ENCODE data around the gene ATP6V0B.

The ATP6V0B gene

DNA sequence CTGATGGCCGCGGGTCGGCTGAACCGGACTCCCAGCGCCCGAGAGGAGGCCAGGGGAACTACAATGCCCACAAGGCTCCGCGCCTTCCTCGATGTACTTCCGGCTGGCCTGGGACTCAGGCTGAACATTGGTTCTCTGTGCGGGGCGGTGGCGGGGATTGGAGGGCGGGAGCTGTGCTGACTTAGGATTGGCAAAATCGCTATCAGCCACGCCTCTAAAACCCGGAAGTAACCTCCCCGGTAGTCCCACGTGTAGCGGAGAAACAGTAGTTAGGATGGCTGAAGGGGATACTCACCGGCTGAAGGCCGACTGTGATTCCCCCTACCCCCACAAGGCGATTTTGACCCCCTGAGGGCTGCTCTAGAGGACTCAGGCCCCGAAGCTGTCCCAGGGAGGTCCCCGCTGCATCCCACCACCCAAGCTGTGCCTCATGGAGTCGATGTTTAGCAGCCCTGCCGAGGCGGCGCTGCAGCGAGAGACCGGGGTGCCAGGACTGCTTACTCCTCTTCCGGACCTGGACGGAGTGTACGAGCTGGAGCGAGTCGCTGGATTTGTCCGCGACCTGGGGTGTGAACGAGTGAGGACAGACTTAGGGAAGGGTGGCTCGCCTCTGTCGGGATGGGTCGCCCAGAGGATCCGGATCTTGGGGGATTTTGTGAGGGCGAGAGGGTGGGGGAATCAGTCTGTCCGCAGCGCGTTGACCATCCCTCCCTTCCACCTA, 4.9 kb upstream of the ATP6V0B start, which contains the start of gene DPH2:
DPH2 (plus strand) TSS at position 265 of the 721 bp plus-strand sequence; CDS start at position 431, 166 bp downstream.
- FAIRE-seq: peak; percentile 85

DNA sequence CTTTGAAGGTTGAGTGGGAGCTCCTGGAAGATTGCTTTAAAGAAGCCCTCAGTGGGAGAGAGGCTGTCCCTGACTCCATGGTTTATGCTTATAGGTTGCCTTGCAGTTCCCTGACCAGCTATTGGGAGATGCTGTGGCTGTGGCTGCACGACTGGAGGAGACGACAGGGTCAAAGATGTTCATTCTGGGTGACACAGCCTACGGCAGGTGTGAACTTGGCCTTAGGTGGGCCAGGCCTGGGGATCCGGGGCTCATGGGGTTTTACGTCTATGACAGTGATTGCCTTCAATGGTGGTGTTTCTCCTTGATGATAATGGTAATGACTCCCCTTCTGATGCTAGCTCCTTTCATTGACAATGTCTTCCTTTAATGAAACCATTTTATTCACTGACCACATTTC, 4.3 kb upstream of the ATP6V0B start:
- FAIRE-seq: no peak

DNA sequence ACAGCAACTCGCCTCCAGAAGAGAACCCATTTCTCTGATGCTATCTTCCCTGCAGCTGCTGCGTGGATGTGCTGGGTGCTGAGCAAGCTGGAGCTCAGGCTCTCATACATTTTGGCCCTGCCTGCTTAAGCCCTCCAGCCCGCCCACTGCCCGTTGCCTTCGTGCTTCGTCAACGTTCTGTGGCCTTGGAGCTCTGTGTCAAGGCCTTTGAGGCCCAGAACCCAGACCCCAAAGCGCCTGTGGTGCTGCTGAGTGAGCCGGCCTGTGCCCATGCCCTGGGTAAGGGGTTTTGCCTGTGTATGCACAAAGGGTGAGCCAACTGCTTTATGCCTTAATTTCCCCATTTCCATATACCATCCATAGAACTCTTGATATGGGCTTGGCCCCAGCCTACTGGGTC, 3.8 kb upstream of the ATP6V0B start:
- FAIRE-seq: no peak

DNA sequence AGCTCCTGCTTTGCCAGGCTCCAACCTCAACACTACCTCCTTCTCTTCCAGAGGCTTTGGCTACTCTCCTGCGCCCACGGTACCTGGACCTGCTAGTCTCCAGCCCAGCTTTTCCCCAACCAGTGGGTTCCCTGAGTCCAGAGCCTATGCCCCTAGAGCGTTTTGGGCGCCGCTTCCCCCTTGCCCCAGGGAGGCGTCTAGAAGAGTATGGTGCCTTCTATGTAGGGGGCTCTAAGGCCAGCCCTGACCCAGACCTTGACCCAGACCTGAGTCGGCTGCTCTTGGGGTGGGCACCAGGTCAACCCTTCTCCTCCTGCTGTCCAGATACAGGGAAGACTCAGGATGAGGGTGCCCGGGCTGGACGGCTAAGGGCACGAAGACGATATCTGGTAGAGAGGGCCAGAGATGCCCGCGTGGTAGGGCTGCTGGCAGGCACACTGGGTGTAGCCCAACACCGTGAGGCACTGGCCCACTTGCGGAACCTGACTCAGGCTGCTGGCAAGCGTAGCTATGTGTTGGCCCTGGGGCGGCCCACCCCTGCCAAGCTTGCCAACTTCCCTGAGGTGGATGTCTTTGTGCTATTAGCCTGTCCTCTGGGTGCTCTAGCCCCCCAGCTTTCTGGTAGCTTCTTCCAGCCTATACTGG, 3.3 kb upstream of the ATP6V0B start:
- FAIRE-seq: no peak

DNA sequence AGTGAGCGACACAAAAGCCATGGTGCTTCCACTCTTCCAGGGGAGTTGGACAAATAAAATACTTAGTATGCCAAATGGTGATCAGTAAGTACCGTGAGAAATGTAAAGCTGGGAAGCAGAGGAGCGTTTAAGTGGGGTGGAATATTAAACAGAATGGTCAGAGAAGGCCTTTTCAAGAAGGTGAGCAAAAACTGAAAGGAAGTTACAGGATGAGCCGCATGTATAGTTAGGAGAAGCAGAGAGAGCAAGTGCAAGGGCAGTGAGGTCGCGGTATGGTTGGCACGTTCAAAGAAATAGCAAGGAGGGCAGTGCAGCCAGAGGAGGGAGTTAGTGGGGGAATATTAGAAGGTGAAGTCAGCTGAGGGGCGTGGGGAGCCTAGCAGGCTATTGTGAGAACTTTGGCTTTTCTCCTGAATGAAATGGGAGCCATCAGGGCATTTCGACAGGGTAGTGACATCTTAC, 748 bp upstream of the ATP6V0B start:
- no peak for FAIRE-seq

DNA sequence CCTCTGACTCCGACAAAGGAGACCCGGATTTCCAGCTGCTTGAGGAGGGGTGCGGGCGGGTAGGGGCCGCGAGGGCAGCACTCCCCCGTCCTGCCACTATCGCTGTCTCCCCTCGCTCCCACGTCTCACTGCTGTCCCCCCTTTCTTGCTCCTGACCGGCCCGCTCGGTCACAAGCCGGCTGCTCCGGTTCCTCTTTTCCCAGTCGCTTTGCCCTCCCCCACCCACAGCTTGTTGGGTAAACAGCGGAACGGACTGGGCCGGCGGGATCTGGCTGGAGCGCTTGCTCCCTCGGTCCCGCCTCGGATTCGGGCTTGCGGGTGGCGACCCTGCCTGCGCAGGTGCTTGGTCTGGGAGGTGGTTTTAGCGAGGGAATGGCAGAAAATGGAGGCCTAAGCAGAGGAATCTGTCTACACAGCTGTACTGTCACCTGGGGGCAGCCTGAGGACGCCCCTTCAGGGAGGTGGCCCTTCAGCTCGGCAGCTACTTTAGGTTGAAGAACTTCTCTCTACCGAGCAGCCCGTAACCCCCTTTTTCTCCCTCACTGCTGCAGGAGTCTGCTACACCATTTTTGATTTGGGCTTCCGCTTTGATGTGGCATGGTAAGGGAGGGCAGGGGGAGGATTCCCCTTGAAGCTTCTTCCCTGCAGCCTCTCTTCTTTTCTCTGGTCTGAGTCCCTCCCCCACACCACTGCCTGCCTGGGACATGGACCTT, 645 bp downstream of the ATP6V0B start:
- FAIRE-seq: no peak

DNA sequence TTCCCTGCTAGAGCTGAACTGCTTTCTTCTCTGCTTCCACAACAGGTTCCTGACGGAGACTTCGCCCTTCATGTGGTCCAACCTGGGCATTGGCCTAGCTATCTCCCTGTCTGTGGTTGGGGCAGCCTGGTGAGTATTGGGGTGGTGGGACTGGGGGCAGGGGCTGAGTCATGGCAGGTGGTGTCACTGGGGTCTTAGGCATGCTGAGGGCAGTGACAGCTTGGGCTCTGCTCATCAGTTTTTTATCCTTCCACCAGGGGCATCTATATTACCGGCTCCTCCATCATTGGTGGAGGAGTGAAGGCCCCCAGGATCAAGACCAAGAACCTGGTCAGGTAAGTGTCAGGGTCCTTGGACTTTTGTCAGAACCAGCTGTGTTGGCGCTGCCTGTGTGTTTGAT, 1.3 kb downstream of the ATP6V0B start:
- FAIRE-seq: no peak

DNA sequence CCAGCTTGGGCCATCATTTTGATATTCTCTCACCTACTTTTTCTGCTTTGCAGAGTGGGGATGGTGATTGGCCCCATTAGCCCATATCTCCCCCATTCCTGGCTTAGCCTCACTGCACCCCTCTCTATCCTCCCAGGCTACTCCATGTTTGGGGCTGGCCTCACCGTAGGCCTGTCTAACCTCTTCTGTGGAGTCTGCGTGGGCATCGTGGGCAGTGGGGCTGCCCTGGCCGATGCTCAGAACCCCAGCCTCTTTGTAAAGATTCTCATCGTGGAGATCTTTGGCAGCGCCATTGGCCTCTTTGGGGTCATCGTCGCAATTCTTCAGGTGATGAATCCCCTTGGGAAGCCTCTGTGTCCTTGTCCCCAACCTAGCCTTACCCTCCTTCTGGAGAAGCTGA, 2.1 kb downstream of the ATP6V0B start:
- no peak for FAIRE-seq

DNA sequence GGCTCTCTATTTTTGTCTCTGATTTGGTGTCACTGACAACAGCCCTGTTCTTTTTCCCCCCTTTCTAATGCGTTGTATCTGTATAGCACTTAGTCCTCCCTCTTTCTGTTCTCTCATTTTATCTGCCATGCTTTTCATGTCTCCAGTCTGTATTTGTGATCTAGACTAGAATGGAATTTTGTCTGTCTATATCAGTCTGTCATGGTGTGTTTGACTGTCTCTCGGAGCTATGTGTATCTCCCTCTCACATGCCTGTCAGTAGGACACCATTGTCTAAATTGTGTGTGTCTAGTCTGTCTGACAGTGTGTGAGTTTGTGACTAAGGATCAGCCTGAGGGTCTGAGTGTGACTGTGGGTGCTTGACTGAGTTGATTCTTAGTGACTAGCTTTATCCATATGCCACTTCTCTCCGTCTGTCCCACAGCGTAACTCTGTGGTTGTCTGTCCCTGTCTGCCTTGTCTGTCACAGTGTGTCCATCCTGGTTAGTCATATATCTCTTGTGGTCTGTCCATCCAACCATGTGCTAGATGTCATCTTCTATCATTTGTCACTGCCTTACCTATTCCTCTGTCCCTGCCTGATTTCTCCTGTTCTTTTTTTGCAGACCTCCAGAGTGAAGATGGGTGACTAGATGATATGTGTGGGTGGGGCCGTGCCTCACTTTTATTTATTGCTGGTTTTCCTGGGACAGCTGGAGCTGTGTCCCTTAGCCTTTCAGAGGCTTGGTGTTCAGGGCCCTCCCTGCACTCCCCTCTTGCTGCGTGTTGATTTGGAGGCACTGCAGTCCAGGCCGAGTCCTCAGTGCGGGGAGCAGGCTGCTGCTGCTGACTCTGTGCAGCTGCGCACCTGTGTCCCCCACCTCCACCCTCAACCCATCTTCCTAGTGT, 2.9 kb downstream of the ATP6V0B start:
- no peak for FAIRE-seq

DNA sequence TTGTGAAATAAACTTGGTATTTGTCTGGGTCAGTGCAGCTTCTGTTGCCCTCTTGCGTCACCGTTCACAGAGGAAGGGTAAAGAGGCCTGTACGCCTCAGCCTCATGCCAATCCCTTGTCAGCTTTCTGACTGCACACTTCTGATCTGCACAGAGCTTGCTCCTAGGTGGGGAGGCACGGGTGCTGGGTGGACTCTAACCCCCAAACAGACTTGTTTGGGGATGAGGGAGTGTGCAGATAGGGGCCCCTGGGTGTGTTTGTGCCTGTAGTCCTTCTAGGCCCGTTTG, 3.4 kb downstream of the ATP6V0B start:
- no peak for FAIRE-seq

DNA sequence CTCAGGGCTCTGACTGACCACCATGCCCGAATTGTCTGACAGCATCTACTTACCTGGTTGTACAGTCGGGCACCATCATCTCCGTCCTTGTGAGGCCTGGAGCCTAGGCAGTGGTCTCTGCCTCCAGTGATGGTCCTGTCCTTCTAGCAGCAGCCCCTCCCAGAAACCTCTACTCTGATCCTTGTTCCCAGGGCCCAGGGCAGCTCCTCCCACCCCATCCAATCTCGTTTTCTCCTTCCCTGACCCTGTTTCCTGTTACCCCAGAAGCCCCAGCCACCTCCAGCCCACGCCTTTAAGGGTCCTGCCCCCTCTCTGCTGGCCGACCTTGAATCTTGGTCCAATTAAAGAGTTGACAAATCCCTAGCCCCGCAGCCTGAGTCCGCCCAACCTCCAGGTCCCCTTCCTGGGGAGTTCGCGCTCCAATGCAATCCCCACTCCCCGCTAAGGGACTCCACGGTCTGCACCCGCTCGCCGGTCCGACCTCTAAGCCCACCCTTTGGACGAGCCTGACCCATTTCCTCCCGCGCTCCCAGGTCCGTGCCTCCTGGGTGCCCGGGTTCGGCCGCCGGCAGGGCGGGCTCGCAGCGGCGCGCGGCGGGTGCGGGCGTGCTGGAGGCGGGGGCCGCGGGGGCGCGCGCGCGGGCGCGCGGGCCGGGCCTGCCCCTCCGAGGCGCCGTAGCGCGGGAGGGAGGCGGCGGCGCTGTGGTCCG, 3.9 kb downstream of the ATP6V0B start, which contains the start of gene B4GALT2:
B4GALT2 (plus strand) TSS at position 660 of the 710 bp plus-strand sequence. CDS start 1,951 bp downstream, outside the sequence.
- FAIRE-seq: no peak

DNA sequence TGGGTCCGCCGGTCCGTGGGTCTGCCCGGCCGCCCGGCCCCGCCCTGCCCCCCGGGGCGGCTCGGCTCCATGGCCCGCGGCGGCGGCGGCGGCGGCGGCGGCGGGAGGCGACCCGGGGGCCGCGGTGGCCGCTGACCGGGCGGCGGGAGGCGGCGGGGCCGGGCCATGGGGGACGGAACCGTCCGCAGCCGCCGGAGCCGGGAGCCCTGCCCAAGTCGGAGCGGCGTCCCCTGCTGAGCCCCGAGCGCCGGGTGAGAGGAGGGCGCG, 4.4 kb downstream of the ATP6V0B start:
- FAIRE-seq: no peak

DNA sequence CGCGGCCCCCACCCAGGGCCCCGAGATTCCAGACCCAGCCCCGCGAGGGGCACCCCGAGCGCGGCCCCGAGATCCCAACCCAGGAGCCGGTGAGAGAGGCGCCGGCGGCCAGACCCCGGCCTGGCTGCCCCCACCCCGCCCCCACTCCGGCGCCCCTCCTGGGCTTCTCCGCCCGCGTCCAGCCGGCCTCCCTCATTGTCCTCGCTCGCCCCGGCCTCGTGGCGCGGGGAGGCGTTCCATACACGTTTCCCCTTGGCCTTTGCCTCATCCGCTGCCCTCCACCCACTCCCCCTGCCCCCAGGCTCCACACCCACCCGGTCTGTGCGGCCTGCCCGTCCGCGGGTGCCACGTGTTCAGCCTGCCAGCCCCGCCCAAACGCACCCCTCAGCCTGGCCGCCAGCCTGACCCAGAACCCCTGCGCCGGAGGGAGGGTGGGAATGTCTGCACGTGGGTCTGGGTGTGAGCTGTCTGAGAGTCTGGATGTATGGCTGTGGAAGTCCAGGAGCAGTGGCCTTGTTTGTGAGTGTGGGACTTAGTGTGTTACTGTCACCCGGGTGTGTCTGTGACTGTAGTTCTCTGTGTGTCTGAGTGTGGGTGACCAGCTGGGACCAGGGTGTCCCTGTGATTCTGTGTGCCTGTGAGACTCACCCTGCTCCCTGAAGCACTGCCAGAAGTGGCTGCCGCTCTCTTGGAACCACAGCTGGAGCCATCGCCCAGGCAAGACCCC, 4.9 kb downstream of the ATP6V0B start:
- no peak for FAIRE-seq

DNA sequence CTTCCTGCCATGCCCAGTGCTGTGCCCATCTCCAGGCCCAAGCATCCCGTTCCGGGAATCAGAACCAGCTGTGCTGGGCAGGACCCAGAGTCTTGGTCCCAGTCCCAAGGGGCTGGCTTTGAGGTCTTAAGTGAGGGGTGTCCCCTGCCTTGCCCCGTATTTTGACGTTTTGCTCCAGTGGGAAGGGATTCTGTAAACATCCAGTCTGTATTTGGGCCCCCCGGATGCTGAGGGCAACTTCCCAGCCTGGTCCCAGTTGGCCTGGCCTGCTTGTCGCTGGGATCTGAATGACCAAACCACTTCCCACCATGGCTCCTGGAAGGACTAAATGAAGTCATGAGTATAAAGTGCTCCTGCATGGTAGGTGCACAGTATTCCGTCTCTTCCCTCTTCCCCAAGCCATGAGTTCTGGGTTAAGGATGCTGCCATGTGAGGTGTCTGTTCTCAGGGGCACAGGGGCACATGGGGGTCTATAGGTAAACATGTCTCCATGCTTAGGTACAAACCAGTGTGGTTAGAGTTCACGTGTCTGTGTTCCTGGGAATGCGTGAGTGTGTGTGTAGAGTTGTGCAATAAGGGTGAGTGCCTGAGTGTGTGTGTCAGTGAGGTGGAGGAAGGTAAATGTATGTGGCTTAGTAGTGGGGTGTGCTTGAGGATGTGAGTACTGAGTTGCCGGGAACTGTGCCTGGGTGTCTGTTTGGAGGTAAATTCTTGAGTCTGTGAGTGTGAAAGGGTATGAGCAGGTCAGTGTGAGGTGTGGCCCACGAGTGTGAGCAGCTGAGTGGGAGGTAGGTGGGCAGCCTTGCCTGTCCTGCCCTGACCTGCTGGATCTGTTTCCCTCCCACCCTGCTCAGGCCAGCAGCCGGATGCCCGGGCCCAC, 5.7 kb downstream of the ATP6V0B start:
- no peak for FAIRE-seq

DNA sequence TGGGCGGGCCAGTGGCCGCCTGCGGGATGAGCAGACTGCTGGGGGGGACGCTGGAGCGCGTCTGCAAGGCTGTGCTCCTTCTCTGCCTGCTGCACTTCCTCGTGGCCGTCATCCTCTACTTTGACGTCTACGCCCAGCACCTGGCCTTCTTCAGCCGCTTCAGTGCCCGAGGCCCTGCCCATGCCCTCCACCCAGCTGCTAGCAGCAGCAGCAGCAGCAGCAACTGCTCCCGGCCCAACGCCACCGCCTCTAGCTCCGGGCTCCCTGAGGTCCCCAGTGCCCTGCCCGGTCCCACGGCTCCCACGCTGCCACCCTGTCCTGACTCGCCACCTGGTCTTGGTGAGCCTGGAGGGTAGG, 6.4 kb downstream of the ATP6V0B start:
- FAIRE-seq: no peak

DNA sequence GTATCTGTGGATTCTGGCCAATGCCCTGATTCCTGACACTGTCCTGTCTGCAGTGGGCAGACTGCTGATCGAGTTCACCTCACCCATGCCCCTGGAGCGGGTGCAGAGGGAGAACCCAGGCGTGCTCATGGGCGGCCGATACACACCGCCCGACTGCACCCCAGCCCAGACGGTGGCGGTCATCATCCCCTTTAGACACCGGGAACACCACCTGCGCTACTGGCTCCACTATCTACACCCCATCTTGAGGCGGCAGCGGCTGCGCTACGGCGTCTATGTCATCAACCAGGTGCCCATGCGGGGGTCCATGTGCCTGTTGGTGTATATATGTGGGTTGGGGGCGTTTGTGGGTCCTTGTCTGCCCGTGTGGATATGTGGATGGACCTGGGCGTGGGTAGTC, 6.9 kb downstream of the ATP6V0B start:
- FAIRE-seq: no peak

DNA sequence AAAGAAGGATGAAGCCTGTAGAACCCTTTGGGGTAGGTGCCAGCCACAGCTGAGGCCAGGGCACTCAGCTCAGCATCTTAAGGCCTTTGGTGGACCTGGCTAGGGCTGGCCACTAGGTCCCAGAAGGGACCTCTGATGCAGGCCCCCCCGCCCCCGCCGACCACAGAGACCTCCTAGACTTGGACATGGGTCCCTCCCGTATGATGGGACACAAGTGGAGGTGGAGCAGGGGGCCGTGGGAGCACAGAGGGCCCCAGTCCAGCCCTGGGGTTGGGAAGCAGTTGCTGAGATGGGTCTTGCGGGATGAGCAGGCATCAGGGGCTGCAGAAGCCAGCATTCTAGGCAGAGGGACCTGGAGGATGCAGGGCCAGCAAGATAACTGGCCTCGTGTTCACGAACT, 7.5 kb downstream of the ATP6V0B start:
- no peak for FAIRE-seq

DNA sequence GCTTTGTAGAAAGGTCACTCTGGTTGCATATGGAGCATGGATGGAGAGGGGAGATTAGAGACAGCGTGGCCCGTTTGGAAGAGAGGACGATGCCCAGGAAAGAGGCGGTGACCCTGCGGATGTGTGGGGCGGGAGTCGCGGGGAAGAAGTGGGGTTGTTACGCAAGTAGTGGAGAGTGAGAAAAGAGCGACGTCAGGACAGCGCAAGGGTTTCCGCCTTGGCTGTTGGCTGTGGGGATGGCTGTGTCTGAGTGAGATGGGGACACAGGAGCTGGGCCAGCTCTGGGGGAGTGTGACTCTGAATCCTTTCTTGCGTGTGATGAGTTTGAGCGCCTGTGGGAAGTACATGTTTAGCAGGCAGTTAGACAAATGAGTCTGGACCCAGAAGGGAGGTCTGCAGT, 8.0 kb downstream of the ATP6V0B start:
- no peak for FAIRE-seq

DNA sequence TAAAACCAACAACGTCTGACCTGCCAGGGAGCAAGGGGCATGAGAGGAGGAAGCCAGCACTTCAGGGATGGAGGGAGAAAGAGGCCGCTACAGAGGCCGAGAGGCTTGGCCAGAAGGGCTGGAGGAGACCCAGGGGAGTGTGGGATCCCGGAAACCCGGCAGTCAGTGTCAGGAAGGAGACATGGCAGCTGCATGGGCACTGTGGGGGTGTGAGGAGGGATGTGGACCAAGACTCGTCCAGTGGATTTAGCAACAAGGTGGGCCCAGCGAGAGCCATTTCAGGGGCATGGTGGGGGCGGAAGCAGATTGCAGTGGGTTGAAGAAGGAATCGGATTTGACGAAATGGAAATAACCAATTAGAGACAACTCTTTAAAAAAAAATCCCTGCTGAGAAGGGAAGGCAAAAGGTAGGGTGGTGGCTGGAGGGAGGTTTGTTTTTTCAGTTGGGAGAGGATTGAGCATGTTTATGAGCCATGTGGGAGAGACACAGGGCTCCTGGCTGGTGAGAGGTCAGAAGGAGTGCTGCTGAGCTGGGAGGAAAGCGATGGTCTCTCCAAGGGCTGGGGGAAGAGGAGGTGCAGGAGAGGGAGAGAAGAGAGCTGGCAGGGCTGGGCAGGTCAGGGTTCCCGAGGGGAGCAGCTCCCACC, 8.6 kb downstream of the ATP6V0B start:
- FAIRE-seq: no peak

DNA sequence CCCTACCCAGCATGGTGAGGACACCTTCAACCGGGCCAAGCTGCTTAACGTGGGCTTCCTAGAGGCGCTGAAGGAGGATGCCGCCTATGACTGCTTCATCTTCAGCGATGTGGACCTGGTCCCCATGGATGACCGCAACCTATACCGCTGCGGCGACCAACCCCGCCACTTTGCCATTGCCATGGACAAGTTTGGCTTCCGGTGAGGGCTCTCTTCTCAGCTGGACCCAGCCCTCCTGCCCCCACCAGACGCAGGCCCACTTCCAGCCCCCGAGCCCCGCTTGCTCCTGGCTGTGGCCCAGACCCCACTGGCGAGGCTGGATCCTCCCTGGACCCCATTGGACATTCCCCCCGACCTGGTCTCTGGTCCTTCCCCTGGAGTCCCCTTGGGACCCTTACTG, 10.1 kb downstream of the ATP6V0B start:
- no peak for FAIRE-seq
